Measurements from ENCODE around the gene SKI.

DNA sequence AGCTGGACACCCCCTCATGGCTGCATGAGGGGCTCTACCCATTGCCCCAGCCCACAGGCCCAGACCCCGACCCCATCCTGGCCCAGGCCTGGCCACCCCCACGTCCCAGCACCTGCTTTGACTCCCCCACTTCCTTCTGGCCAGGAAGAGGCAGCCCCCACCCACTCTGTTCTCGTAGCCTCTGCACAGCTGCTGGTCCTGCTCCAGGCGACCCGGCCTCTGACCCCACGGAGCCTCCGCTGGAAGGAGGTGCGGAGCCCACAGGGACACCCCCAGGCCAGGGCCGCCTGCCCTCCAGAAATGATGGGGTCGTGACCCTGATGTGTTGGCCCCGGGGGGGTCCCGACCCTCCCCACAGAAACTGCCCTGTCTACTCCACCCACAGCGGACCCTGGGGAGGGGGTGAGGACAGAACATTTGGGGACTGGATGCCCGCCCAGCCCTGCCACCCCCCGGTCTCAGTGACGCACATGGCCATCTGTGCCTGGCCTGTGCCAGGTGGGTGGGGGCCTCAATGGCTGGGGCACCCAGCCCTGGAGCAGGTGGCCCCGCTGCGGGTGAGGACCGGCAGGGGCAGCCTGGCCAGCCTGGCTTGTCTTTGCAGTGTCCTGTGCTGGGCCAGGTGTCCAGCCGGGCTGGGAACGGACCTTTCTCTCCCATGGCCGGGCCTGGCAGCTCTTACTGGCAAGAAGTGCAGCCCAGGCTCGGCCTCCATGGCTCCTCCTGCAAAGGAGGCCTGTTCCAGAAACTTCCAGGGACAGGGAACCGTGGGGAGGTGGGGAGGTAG, 84.6 kb downstream of the SKI start:
- TF ChIP-seq, protein P1, sequence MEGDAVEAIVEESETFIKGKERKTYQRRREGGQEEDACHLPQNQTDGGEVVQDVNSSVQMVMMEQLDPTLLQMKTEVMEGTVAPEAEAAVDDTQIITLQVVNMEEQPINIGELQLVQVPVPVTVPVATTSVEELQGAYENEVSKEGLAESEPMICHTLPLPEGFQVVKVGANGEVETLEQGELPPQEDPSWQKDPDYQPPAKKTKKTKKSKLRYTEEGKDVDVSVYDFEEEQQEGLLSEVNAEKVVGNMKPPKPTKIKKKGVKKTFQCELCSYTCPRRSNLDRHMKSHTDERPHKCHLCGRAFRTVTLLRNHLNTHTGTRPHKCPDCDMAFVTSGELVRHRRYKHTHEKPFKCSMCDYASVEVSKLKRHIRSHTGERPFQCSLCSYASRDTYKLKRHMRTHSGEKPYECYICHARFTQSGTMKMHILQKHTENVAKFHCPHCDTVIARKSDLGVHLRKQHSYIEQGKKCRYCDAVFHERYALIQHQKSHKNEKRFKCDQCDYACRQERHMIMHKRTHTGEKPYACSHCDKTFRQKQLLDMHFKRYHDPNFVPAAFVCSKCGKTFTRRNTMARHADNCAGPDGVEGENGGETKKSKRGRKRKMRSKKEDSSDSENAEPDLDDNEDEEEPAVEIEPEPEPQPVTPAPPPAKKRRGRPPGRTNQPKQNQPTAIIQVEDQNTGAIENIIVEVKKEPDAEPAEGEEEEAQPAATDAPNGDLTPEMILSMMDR (IDR thresholded peaks at IDR 0.05): no peak
- no peak for TF ChIP-seq POLR2A (IDR thresholded peaks at IDR 0.05)
- TF ChIP-seq POLR2AphosphoS5 (IDR thresholded peaks at IDR 0.05): no peak

Data from breast epithelium (tissue), 3 donors.